ENCODE results near the gene USP22.
A peak's percentile ranks its signal among the peaks of the same experiment; 100 is the strongest.

The USP22 gene

GRCh38 chr17:21049457-21049856 lies 6.6 kb upstream of the USP22 start:
- H3K36me3 ChIP-seq (ENCODE audit: control insufficient read depth, insufficient read depth, low read length) = no peaks in the 10 kb centered on the region
- WGBS (ENCODE audit: insufficient coverage, insufficient read length) = no CpG with 5 or more reads among the region's 1 CpG
- peaks cover 5% of the 10 kb centered on the region; the same call in 1 of the 2 replicates for H3K4me1 ChIP-seq (ENCODE audit: control insufficient read depth, insufficient read depth, low read length)
- no peaks in the 10 kb centered on the region for H3K27me3 ChIP-seq (ENCODE audit: control insufficient read depth, insufficient read depth, low read length)
- no peak overlapping the region for H3K4me3 ChIP-seq (ENCODE audit: low read length)
- no peak for DNase-seq (ENCODE audit: low read depth, low spot score)
- no peak overlapping the region for H3K27ac ChIP-seq (ENCODE audit: low read length)
- H3K9me3 ChIP-seq (ENCODE audit: control insufficient read depth, insufficient read depth, low read length) = no peaks in the 10 kb centered on the region

GRCh38 chr17:21046216-21046615 lies 3.4 kb upstream of the USP22 start:
- DNase-seq (ENCODE audit: low read depth, low spot score) = no peak
- WGBS (ENCODE audit: insufficient coverage, insufficient read length) = no CpG with 5 or more reads among the region's 3 CpGs
- Histone ChIP-seq H3K9me3 (ENCODE audit: control insufficient read depth, insufficient read depth, low read length) (no peaks in the 10 kb centered on the region), H3K27me3 (ENCODE audit: control insufficient read depth, insufficient read depth, low read length) (no peaks in the 10 kb centered on the region), H3K4me3 (ENCODE audit: low read length) (no peak overlapping the region), H3K36me3 (ENCODE audit: control insufficient read depth, insufficient read depth, low read length) (no peaks in the 10 kb centered on the region), H3K4me1 (ENCODE audit: control insufficient read depth, insufficient read depth, low read length) (peaks cover 1% of the 10 kb centered on the region; the same call in 1 of the 2 replicates), H3K27ac (ENCODE audit: low read length) (no peak overlapping the region)

DNA sequence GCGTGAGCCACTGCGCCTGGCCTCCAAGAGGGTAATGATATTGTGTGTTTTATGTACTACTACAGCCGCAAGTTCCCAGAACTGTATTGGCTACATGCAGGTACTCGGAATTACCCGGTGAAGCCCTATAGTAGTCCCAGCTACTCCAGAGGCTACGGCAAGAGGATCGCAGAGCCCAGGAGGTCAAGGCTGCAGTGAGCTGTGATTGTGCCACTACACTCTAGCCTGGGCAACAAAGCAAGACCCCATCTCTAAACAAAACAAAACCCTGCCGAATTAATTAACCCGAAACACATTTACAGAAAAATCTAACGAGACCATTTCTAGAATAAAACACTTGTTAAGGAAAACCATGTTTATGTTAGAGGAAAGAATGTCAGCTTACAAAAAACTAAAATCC lies 2.2 kb upstream of the USP22 start:
- H3K4me3 ChIP-seq (ENCODE audit: low read length) = no peak overlapping the region
- H3K9me3 ChIP-seq (ENCODE audit: control insufficient read depth, insufficient read depth, low read length) = no peaks in the 10 kb centered on the region
- no peaks in the 10 kb centered on the region for H3K36me3 ChIP-seq (ENCODE audit: control insufficient read depth, insufficient read depth, low read length)
- no peak overlapping the region for H3K27ac ChIP-seq (ENCODE audit: low read length)
- 100% methylated on average over 3 of the region's 10 CpGs for WGBS (ENCODE audit: insufficient coverage, insufficient read length)
- H3K27me3 ChIP-seq (ENCODE audit: control insufficient read depth, insufficient read depth, low read length) = no peaks in the 10 kb centered on the region
- peaks cover 1% of the 10 kb centered on the region; the same call in 1 of the 2 replicates for H3K4me1 ChIP-seq (ENCODE audit: control insufficient read depth, insufficient read depth, low read length)
- DNase-seq (ENCODE audit: low read depth, low spot score) = no peak

DNA sequence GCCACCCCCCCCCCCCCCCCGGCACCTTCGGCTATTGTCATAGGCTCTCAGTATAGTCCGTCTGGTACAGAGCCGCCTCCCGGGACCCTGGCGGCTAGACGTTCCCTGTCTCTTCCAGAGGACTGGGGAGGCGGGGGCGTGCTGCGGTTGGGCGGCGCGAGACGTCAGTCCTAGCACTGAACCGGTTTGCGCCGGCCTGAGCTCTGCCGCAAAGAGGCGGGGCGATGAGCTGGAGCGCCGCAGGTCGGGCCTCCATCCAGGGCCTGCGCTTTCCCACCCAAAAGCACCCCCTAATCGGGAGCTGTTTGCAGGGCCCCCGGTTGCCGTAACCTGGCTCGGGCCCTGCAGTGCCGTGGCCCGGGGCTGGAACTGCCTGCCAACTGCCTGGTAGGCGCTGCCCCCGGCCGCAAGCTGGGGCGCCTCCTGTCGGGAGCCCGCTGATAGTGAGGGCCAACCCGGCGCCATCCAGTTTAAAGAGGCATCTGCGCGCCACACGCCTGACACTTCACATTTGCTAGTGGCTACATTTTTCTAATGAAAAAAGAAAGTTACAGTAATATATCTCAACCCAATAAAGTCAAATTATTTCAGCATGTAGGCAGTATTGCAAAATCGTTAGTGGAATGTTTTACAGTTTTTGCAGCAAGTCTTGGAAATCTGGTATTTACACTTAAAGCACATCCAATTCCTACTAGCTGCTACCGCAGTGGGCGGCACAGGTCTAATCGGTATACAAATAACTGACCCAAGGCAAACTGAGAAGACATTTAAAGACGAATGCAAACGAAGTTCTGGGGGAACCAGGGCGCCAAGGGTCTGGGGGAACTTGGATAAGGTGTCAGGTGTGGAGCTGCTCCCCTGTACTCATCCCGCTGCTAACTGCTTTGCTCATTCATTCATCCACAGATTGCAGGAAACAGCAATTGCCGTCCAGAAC lies 753 bp upstream of the USP22 start:
- no CpG with 5 or more reads among the region's 50 CpGs for WGBS (ENCODE audit: insufficient coverage, insufficient read length)

DNA sequence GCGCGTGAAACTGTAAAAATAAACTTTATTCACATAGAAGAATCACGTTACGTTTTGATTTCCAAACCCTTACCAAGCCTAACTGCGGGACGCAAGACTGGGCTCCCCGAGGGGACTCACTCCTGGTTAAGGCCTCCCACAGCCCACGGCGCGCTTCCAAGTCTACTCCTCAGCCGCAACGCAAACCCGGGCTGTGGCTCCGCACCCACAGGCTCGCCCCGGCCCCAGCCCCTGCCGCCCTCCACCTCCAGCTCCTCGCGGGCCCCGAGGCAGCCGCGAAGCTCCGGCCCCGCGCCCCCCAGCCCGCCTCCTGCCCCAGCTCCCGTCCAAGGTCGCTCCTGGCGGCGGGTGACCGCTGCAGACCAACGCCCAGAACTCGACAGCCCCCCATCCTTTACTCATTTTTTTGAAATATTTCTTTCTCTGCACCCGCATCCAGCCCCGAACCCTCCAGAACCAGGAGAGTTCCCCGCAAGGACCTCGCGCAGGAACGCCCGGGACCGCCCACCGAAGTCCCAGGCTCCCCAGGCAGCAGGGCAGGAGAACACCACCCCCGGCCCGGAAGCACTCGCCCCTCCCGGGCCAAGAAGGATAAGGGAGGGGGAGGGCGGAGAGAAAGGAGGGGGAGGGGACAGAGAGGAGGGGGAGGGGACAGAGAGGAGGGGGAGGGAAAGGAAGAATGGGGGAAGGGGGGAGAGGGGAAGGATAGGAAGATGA lies 912 bp downstream of the USP22 start:
- Histone ChIP-seq H3K4me3 (ENCODE audit: low read length) (peak overlapping the region; percentile 96), H3K27me3 (ENCODE audit: control insufficient read depth, insufficient read depth, low read length) (no peaks in the 10 kb centered on the region), H3K9me3 (ENCODE audit: control insufficient read depth, insufficient read depth, low read length) (no peaks in the 10 kb centered on the region), H3K27ac (ENCODE audit: low read length) (no peak overlapping the region), H3K36me3 (ENCODE audit: control insufficient read depth, insufficient read depth, low read length) (no peaks in the 10 kb centered on the region; the same call in 1 of the 2 replicates), H3K4me1 (ENCODE audit: control insufficient read depth, insufficient read depth, low read length) (peaks cover 4% of the 10 kb centered on the region; the same call in 1 of the 2 replicates)
- DNase-seq (ENCODE audit: low read depth, low spot score) = no peak
- no CpG with 5 or more reads among the region's 47 CpGs for WGBS (ENCODE audit: insufficient coverage, insufficient read length)

More for the DNA sequence above, 753 bp upstream of the USP22 start:
- DNase-seq (ENCODE audit: low read depth, low spot score) = peak; percentile 84
- Histone ChIP-seq H3K27ac (ENCODE audit: low read length) (no peak overlapping the region), H3K4me1 (ENCODE audit: control insufficient read depth, insufficient read depth, low read length) (peaks cover 1% of the 10 kb centered on the region; the same call in 1 of the 2 replicates), H3K36me3 (ENCODE audit: control insufficient read depth, insufficient read depth, low read length) (no peaks in the 10 kb centered on the region), H3K9me3 (ENCODE audit: control insufficient read depth, insufficient read depth, low read length) (no peaks in the 10 kb centered on the region), H3K27me3 (ENCODE audit: control insufficient read depth, insufficient read depth, low read length) (no peaks in the 10 kb centered on the region), H3K4me3 (ENCODE audit: low read length) (peak overlapping the region; percentile 43; the same call in 1 of the 2 replicates)

DNA sequence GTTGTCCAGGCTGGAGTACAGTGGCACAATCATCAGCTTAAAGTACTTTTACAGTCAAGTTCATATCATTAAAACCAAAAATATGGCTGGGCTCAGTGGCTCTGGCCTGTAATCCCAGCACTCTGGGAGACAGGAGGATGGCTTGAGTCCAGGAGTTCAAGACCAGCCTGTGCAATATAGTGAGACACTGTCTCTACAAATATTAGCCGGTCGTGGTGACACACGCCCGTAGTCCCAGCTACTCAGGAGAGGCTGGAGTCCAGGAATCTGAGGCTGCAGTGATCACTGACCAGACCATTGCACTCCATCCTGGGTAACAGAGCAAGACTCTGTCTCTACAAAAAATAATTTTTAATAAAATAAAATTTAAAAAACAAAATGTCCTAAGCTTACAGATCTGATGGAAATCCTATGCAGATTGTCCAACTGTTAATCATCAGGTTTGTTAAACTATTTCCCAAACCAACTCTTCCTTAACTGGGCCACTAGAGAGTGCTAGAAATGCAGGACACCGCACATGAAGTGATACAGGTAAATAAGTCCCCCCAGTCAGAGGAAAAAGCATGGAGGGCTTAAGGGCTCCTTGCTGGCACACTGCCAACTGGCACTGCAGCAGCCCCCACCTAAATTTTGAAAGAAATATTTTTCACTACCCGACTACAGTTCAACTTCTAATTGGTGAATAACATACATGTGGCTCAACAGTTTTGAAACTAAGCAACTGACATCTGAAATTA lies 2.8 kb downstream of the USP22 start:
- Histone ChIP-seq H3K27ac (ENCODE audit: low read length) (no peak overlapping the region), H3K4me1 (ENCODE audit: control insufficient read depth, insufficient read depth, low read length) (peaks cover 4% of the 10 kb centered on the region; the same call in 1 of the 2 replicates), H3K36me3 (ENCODE audit: control insufficient read depth, insufficient read depth, low read length) (no peaks in the 10 kb centered on the region; the same call in 1 of the 2 replicates), H3K27me3 (ENCODE audit: control insufficient read depth, insufficient read depth, low read length) (no peaks in the 10 kb centered on the region), H3K9me3 (ENCODE audit: control insufficient read depth, insufficient read depth, low read length) (no peaks in the 10 kb centered on the region), H3K4me3 (ENCODE audit: low read length) (no peak overlapping the region; the same call in 1 of the 2 replicates)
- no peak for DNase-seq (ENCODE audit: low read depth, low spot score)
- WGBS (ENCODE audit: insufficient coverage, insufficient read length) = no CpG with 5 or more reads among the region's 6 CpGs

GRCh38 chr17:21037117-21037803 lies 5.6 kb downstream of the USP22 start:
- Histone ChIP-seq H3K27ac (ENCODE audit: low read length) (no peak overlapping the region), H3K4me3 (ENCODE audit: low read length) (no peak overlapping the region), H3K36me3 (ENCODE audit: control insufficient read depth, insufficient read depth, low read length) (no peaks in the 10 kb centered on the region; the same call in 1 of the 2 replicates), H3K4me1 (ENCODE audit: control insufficient read depth, insufficient read depth, low read length) (peaks cover 3% of the 10 kb centered on the region; the same call in 1 of the 2 replicates), H3K9me3 (ENCODE audit: control insufficient read depth, insufficient read depth, low read length) (no peaks in the 10 kb centered on the region), H3K27me3 (ENCODE audit: control insufficient read depth, insufficient read depth, low read length) (no peaks in the 10 kb centered on the region)
- WGBS (ENCODE audit: insufficient coverage, insufficient read length) = no CpG with 5 or more reads among the region's 8 CpGs
- no peak for DNase-seq (ENCODE audit: low read depth, low spot score)

- Histone ChIP-seq H3K27me3 (ENCODE audit: control insufficient read depth, insufficient read depth, low read length) (no peaks in the 10 kb centered on the region), H3K4me1 (ENCODE audit: control insufficient read depth, insufficient read depth, low read length) (peaks cover 3% of the 10 kb centered on the region; the same call in 1 of the 2 replicates), H3K36me3 (ENCODE audit: control insufficient read depth, insufficient read depth, low read length) (no peaks in the 10 kb centered on the region; the same call in 1 of the 2 replicates), H3K4me3 (ENCODE audit: low read length) (no peak overlapping the region), H3K27ac (ENCODE audit: low read length) (no peak overlapping the region), H3K9me3 (ENCODE audit: control insufficient read depth, insufficient read depth, low read length) (no peaks in the 10 kb centered on the region)
- WGBS (ENCODE audit: insufficient coverage, insufficient read length) = no CpG with 5 or more reads among the region's 4 CpGs
- DNase-seq (ENCODE audit: low read depth, low spot score) = no peak
Observed at GRCh38 chr17:21036361-21036881, 6.4 kb downstream of the USP22 start.

DNA sequence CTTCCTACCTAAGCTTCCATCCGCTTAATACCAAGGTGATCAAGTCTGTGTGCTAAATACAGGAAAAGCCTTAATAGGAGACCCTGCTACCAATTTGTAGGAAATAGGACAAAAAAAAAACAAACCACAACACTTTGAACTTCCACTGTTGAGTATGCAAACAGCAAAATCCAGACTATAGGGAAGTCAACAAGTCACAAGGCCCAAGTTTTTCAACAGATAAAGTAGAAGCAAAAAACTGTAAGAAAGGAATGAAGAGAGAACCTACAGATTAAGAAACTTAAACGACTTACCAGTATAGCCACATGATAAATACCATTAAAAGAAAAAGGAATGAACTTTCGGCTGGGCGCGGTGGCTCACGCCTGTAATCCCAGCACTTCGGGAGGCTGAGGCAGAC lies 7.4 kb downstream of the USP22 start:
- Histone ChIP-seq H3K4me1 (ENCODE audit: control insufficient read depth, insufficient read depth, low read length) (peaks cover 3% of the 10 kb centered on the region; the same call in 1 of the 2 replicates), H3K9me3 (ENCODE audit: control insufficient read depth, insufficient read depth, low read length) (no peaks in the 10 kb centered on the region), H3K27me3 (ENCODE audit: control insufficient read depth, insufficient read depth, low read length) (no peaks in the 10 kb centered on the region), H3K36me3 (ENCODE audit: control insufficient read depth, insufficient read depth, low read length) (peaks cover under 1% of the 10 kb centered on the region; the same call in 1 of the 2 replicates), H3K4me3 (ENCODE audit: low read length) (no peak overlapping the region), H3K27ac (ENCODE audit: low read length) (no peak overlapping the region)
- WGBS (ENCODE audit: insufficient coverage, insufficient read length) = no CpG with 5 or more reads among the region's 7 CpGs
- DNase-seq (ENCODE audit: low read depth, low spot score) = no peak

All from iPS DF 6.9 (cell line).